SU-DHL-6 (cell line): ENCODE measurements around the gene DDN.

Experiments
- H2AFZ ChIP-seq: fragments of 200-600 bp; sonication (generic); 2 replicates; pipeline ENCODE4 v1.6.1; 2014; ENCODE audit warnings: low read depth, mild to moderate bottlenecking, moderate library complexity, mixed read lengths, antibody characterized with exemption, low read length; ENCODE audit not compliant: severe bottlenecking
- H3F3A ChIP-seq: fragments of 200-600 bp; shearing (Covaris generic); 2 replicates; pipeline ENCODE4 v1.6.0; 2016; ENCODE audit warnings: antibody characterized with exemption, mild to moderate bottlenecking; ENCODE audit not compliant: insufficient read depth
- H3K27ac ChIP-seq: fragments of 200-600 bp; sonication (generic); 2 replicates; pipeline ENCODE4 v1.5.1; 2016; ENCODE audit warnings: low read depth, mild to moderate bottlenecking, low read length, moderate library complexity, mixed read lengths
- H3K27me3 ChIP-seq: fragments of 200-600 bp; sonication (generic), shearing (Covaris generic); 2 replicates; pipeline ENCODE4 v1.6.0; 2014; ENCODE audit warnings: mild to moderate bottlenecking, low read length
- H3K36me3 ChIP-seq: fragments of 200-600 bp; sonication (generic); 2 replicates; pipeline ENCODE4 v1.6.1; 2014; ENCODE audit warnings: mild to moderate bottlenecking, low read length, mixed read lengths
- H3K4me2 ChIP-seq: fragments of 300-600, 200-600 bp; shearing (Covaris generic), sonication (generic); 2 replicates; pipeline ENCODE4 v1.6.0; 2014; ENCODE audit warnings: low read length, low read depth, mild to moderate bottlenecking; ENCODE audit not compliant: poor library complexity, severe bottlenecking
- H3K4me3 ChIP-seq: fragments of 200-600 bp; sonication (generic); 2 replicates; pipeline ENCODE4 v1.5.1; 2014; ENCODE audit warnings: antibody characterized with exemption, low read length, mild to moderate bottlenecking, mixed read lengths; ENCODE audit not compliant: insufficient read depth, poor library complexity, severe bottlenecking
- H3K79me2 ChIP-seq: fragments of 200-600 bp; sonication (generic); 2 replicates; pipeline ENCODE4 v1.6.1; 2014; ENCODE audit warnings: mild to moderate bottlenecking, low read length, moderate library complexity; ENCODE audit not compliant: insufficient read depth
- H3K9ac ChIP-seq: fragments of 200-600 bp; sonication (generic); 2 replicates; pipeline ENCODE4 v1.7.0; 2014; ENCODE audit warnings: mild to moderate bottlenecking, low read length
- H3K9me2 ChIP-seq: fragments of 200-600 bp; sonication (generic); replicated peaks from 2 replicates; pipeline ENCODE4 v1.6.1; 2014; ENCODE audit warnings: low read length; ENCODE audit not compliant: insufficient read depth
- H3K9me3 ChIP-seq: fragments of 200-600 bp; sonication (generic); 2 replicates; pipeline ENCODE4 v1.6.1; 2014; ENCODE audit warnings: low read length, mixed read lengths; ENCODE audit not compliant: insufficient read depth
- H4K20me1 ChIP-seq: fragments of 200-600 bp; sonication (generic); 2 replicates; pipeline ENCODE4 v1.6.1; 2014; ENCODE audit warnings: low read depth, mild to moderate bottlenecking, antibody characterized with exemption, low read length, moderate library complexity, mixed read lengths
- CTCF ChIP-seq: fragments of 200-600 bp; sonication (generic); IDR thresholded peaks from one replicate; pipeline ENCODE4 v1.5.1; 2017; ENCODE audit warnings: antibody characterized with exemption, mild to moderate bottlenecking, low read length, moderate library complexity; ENCODE audit not compliant: insufficient read depth, poor library complexity, severe bottlenecking
- EZH2phosphoT487 ChIP-seq: fragments of 200-600 bp; sonication (generic), shearing (Covaris generic); conservative IDR thresholded peaks from 2 replicates; pipeline ENCODE4 v1.6.1; 2018; ENCODE audit warnings: mild to moderate bottlenecking, antibody characterized with exemption, low read length, moderate library complexity, mixed read lengths

Gene DDN

GRCh38 chr12:48969160-48969771, 29.9 kb downstream of the DDN start:
- no peak overlapping the region for H3K4me2 ChIP-seq
- H3K4me3 ChIP-seq, result no peak overlapping the region
- H3K27me3 ChIP-seq, result no peaks in the 10 kb centered on the region
- TF ChIP-seq EZH2phosphoT487 (no peak), CTCF (no peak)
- no peaks in the 10 kb centered on the region for H3K36me3 ChIP-seq
- no peaks in the 10 kb centered on the region for H3K79me2 ChIP-seq
- no peak overlapping the region for H3K27ac ChIP-seq
- H3K9me3 ChIP-seq, result no peaks in the 10 kb centered on the region
- no peak overlapping the region for H3K9ac ChIP-seq
- no peaks in the 10 kb centered on the region for H4K20me1 ChIP-seq
- H3F3A ChIP-seq, result no peaks in the 10 kb centered on the region
- H2AFZ ChIP-seq, result no peak overlapping the region
- no peaks in the 10 kb centered on the region for H3K9me2 ChIP-seq

GRCh38 chr12:48968467-48968866, 30.7 kb downstream of the DDN start:
- Histone ChIP-seq H4K20me1 (no peaks in the 10 kb centered on the region), H3K4me2 (no peak overlapping the region)

DNA sequence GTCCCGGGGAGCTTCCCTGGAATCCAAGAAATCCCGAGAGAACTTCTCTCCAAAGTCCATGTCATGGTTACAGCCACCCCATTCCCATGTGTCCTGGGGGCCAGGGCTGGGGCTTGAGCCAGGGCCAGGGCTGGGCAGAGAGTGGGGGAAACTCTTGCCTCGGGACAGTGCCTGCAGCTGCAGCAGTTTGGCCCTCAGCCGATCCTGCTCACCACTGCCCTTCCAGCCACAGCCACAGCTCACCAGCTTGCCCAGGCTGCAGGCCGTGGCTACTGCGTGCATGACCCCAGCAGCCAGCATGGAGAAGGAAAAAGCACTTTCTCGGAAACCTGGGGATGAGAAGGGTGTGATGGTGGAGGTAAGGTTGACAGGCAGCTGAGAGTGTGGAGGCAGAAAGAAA, 31.2 kb downstream of the DDN start:
- H3K27me3 ChIP-seq, result no peaks in the 10 kb centered on the region
- no peak overlapping the region for H3K9ac ChIP-seq
- TF ChIP-seq EZH2phosphoT487 (no peak), CTCF (no peak)
- no peaks in the 10 kb centered on the region for H3K36me3 ChIP-seq
- H3K27ac ChIP-seq, result no peak overlapping the region
- no peak overlapping the region for H3K4me3 ChIP-seq
- H2AFZ ChIP-seq, result no peak overlapping the region
- H3K4me2 ChIP-seq, result no peak overlapping the region
- no peaks in the 10 kb centered on the region for H3K79me2 ChIP-seq
- no peaks in the 10 kb centered on the region for H3K9me2 ChIP-seq
- no peaks in the 10 kb centered on the region for H3F3A ChIP-seq
- H3K9me3 ChIP-seq, result no peaks in the 10 kb centered on the region
- H4K20me1 ChIP-seq, result no peaks in the 10 kb centered on the region

More at GRCh38 chr12:48968467-48968866, 30.7 kb downstream of the DDN start:
- Histone ChIP-seq H3F3A (no peaks in the 10 kb centered on the region), H3K27ac (no peak overlapping the region), H3K4me3 (no peak overlapping the region), H3K27me3 (no peaks in the 10 kb centered on the region), H3K9me2 (no peaks in the 10 kb centered on the region), H3K36me3 (no peaks in the 10 kb centered on the region), H3K9me3 (no peaks in the 10 kb centered on the region), H3K79me2 (no peaks in the 10 kb centered on the region), H2AFZ (no peak overlapping the region), H3K9ac (no peak overlapping the region)
- TF ChIP-seq CTCF, result no peak
- TF ChIP-seq EZH2phosphoT487, result no peak
